ENCODE results near the gene USP1. TPM values are rescaled to one million over a fixed set of nuclear protein-coding genes. Genes with fewer than 3 reads are reported as not detected.
A peak's percentile ranks its signal among the peaks of the same experiment; 100 is the strongest.

Gene USP1
- total RNA-seq, 3 donors from 2014 or later, result 21.9 to 27.8 (median 26.5) TPM

DNA sequence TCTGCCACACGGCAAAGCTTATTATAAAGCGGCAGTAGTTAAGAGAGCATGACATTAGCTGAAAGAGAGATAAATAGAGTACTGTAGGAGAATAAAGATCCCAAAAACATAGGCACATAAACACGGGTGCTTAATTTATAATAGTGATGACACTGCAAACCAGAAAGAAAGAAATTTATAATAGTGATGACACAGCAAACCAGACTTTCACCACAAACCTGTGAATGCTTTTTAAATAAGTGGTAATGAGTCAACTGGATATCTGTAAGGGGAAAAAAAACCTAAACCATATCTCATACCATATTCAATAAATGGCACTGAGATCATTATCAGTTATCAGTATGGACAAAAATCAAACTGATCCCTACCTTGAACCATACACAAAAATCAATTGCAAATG lies 25.5 kb downstream of the USP1 start:
- ATAC-seq (no peak), DNase-seq (no peak)
- H3K4me3 ChIP-seq, result no peak overlapping the region
- TF ChIP-seq, protein P1, sequence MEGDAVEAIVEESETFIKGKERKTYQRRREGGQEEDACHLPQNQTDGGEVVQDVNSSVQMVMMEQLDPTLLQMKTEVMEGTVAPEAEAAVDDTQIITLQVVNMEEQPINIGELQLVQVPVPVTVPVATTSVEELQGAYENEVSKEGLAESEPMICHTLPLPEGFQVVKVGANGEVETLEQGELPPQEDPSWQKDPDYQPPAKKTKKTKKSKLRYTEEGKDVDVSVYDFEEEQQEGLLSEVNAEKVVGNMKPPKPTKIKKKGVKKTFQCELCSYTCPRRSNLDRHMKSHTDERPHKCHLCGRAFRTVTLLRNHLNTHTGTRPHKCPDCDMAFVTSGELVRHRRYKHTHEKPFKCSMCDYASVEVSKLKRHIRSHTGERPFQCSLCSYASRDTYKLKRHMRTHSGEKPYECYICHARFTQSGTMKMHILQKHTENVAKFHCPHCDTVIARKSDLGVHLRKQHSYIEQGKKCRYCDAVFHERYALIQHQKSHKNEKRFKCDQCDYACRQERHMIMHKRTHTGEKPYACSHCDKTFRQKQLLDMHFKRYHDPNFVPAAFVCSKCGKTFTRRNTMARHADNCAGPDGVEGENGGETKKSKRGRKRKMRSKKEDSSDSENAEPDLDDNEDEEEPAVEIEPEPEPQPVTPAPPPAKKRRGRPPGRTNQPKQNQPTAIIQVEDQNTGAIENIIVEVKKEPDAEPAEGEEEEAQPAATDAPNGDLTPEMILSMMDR (IDR thresholded peaks at IDR 0.05), result no peak
- peaks cover 5% of the 10 kb centered on the region for H3K4me1 ChIP-seq (ENCODE audit: low read depth)
- H3K9me3 ChIP-seq, result no peaks in the 10 kb centered on the region
- no peaks in the 10 kb centered on the region for H3K36me3 ChIP-seq (ENCODE audit: low read depth)
- intact Hi-C loops (cut with DNase I, micrococcal nuclease), result no loop called here

DNA sequence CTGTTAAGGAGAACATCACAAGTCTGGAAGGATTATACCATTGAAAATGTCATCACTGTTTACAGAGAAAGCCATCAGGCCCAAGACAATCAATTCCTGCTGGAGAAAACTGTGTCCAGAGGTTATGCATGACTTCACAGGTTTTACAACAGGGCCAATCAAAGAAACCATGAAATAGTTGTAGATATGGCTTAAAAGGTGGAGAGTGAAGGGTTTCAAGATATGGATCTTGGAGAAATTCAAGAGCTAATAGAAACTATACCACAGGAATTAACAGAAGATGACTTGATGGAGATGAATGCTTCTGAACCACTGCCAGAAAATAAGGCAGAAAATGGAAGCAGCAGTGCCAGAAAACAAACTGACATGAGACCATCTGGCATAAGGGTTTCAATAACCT lies 30.2 kb downstream of the USP1 start:
- ATAC-seq (peak; percentile 61), DNase-seq (no peak)
- Histone ChIP-seq H3K36me3 (ENCODE audit: low read depth) (no peaks in the 10 kb centered on the region), H3K9me3 (peaks cover 3% of the 10 kb centered on the region), H3K4me3 (no peak overlapping the region), H3K4me1 (ENCODE audit: low read depth) (peaks cover 8% of the 10 kb centered on the region)
- intact Hi-C loops (cut with DNase I, micrococcal nuclease), result no loop called here
- TF ChIP-seq, protein P1 (IDR thresholded peaks at IDR 0.05), result no peak

DNA sequence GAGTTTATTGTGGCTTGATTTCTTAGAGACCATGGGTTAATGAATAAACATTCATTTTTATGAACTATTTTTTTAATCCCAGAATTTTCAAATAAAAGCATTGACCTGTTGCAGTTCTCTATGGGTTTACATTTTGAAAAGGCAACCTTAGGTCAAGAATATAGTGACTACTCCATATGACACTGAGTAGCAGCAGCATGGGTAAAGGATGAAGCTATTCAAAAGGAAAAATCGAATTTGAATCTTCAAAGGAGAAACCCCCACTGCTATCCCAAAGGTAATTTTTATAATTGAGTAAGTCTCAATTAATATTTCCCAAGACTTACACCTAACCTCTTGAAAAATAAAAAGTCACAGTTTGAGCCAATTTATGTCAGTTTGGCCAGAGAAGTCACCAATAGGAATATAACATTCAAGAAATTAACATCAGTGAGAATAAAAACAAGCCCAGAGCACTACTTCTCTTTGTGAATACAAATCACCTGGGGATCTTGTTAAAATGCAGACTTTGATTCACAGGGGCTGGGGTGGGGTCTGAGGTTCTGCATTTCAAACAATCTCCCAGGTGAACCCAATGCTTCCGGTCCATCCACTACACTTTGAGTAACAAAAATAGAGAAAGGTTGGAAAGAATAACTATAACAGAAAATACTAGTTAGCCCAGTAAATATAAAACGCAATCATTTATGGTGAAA lies 39.8 kb downstream of the USP1 start:
- Histone ChIP-seq H3K4me1 (ENCODE audit: low read depth) (no peaks in the 10 kb centered on the region), H3K9me3 (no peaks in the 10 kb centered on the region), H3K4me3 (no peak overlapping the region), H3K36me3 (ENCODE audit: low read depth) (no peaks in the 10 kb centered on the region)
- TF ChIP-seq, protein P1 (IDR thresholded peaks at IDR 0.05), result no peak
- ATAC-seq (no peak), DNase-seq (no peak)
- intact Hi-C loops (cut with DNase I, micrococcal nuclease), result no loop called here

DNA sequence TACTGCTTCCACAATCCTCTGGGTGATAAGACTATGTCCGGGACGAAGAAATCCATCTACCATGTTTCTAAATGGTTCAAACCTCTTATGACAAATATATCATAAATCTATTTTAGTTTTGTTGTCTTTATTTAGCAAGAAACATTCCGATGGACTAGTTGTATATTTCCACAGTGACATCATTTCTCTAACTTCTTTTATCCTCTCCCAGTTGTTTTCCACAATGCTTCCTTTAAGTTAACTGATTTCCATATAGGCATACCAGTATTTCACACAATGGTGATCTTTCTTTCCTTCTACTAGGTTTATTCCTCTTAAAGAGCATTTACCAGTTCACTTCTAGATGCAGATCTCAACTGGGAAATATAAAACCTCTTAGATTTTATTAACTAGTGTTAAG lies 44.8 kb downstream of the USP1 start:
- Histone ChIP-seq H3K9me3 (no peaks in the 10 kb centered on the region), H3K4me3 (no peak overlapping the region), H3K4me1 (ENCODE audit: low read depth) (no peaks in the 10 kb centered on the region), H3K36me3 (ENCODE audit: low read depth) (no peaks in the 10 kb centered on the region)
- no peak for ATAC-seq
- TF ChIP-seq, protein P1 (IDR thresholded peaks at IDR 0.05), result no peak
- DNase-seq, result no peak
- intact Hi-C loops (cut with DNase I, micrococcal nuclease), result no loop called here

DNA sequence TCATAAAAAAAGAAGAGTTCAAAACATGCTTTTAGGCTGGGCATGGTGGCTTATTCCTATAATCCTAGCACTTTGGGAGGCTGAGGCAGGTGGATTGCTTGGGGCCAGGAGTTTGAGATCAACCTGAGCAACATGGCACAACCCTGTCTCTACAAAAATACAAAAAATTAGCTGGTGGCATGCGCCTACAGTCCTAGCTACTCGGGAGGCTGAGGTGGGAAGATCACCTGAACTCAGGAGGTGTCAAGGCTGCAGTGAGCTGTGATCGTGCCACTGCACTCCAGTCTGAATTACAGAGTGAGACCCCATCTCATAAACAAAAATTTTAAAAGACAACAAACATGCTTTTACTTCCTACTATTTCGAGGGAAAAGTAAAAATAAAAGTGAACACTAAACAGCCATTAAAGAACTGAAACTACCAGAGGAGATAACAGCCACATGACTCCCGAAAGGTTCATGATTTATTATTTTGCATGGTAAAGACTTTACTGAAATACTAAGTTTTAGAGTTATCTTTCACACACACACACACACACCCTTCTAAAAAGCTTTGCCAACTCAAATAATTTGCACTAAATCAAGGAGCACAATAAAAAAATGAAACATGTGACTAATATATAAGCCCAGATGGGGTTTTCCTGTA lies 48.1 kb downstream of the USP1 start:
- no peak for ATAC-seq
- no peak for DNase-seq
- Histone ChIP-seq H3K4me3 (no peak overlapping the region), H3K36me3 (ENCODE audit: low read depth) (no peaks in the 10 kb centered on the region), H3K4me1 (ENCODE audit: low read depth) (no peaks in the 10 kb centered on the region), H3K9me3 (no peaks in the 10 kb centered on the region)
- TF ChIP-seq, protein P1 (IDR thresholded peaks at IDR 0.05), result no peak
- intact Hi-C loops (cut with DNase I, micrococcal nuclease), result no loop called here
